Right ventricle myocardium superior (tissue), 1 donor: ENCODE measurements around the gene KBTBD2. TPM values are rescaled to one million over a fixed set of nuclear protein-coding genes. Genes with fewer than 3 reads are reported as not detected.
"Not testable (repeated sequence)": the region's sequence is repeated elsewhere in the genome, so short reads cannot be mapped to it uniquely, and the experiment has no call there.

Source experiments
- ATAC-seq: fragments of 200-7000 bp; cut with Tn5 transposase; one replicate; pipeline ENCODE4 v1.9.1; 2020; ENCODE audit warnings: mild to moderate bottlenecking; ENCODE audit not compliant: poor library complexity
- DNase-seq: peaks from one replicate; pipeline ENCODE4 v3.0.0-alpha.2; 2020
- intact Hi-C: fragments of 100-400 bp; cut with DNase I; formaldehyde crosslinking; loops from one replicate; pipeline ENCODE4 v1.11.2; 2022
- total RNA-seq: library from RNA; stranded (reverse); fragmentation: NEBNext Ultra II Directional; extraction: Animal tissue kit (Norgen Biotek cat#: 25700); gene quantifications from one replicate; pipeline ENCODE4 v1.2.1, GENCODE V29; 2021
- donor health status: DM: no; HTN: yes; CAD: no; lungs with severe emphysema.

Gene KBTBD2
- total RNA-seq, 1 donor from 2014 or later, result 25.1 TPM

DNA sequence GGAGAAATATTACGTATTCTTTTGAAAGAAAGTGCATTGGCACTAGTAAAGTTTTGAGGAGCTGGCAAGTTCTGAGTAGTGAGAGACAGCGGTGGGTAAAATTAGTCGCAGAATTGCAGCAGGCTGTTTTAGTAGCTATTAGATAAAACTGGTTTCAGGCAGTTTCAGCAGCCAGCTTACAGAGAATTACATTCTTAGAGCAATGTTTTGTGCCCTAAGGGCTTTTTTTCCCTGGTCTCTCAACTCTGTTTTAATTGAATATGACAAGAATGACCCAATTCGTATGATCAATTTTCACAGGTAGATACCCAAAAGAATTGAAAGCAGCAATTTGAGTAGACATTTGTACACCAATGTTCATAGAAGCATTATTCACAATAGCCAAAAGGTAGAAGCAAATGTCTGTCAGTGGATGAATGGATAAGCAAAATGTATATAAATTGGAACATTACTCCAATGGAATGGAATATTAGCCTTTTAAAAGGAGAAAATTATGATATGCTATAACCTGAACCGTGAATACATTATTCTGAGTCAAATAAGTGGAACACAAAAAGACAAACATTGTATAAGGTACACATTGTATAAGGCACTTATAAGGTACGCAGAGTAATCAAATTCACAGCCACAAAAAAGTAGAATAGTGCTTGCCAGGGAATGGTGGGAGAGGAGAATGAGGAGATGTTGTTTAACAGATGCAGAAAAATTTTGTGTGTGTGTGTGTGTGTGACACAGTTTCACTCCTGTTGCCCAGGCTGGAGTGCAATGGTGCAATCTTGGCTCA lies 5.2 kb upstream of the KBTBD2 start:
- ATAC-seq, result no peak
- intact Hi-C loops, result no loop called here

DNA sequence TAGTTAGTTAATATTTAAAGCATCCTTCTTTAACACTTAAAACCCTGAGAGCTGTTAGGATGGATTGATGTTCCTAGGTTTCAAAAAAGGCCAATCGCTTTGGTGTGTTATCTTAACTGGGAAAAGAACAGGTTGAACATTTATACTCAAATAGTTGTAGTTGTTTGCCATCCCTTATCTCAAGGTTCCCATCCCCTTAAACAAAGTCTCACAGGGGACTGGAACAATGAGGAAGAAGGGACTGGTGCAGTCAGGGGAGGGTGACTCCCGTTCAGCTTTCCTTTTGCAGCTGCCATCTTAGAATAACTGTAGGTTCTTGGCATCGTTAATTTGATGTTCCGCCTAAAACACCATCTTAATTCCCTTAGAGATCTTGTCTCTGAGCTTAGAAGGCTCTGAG lies 2.6 kb upstream of the KBTBD2 start:
- no peak for DNase-seq
- intact Hi-C loops, result loop anchor here (5.0 kb wide), 1 partner anchor 48 kb away; no protein-coding TSS in a partner anchor
- ATAC-seq, result no peak

More for the DNA sequence above, 5.2 kb upstream of the KBTBD2 start:
- no peak for DNase-seq

DNA sequence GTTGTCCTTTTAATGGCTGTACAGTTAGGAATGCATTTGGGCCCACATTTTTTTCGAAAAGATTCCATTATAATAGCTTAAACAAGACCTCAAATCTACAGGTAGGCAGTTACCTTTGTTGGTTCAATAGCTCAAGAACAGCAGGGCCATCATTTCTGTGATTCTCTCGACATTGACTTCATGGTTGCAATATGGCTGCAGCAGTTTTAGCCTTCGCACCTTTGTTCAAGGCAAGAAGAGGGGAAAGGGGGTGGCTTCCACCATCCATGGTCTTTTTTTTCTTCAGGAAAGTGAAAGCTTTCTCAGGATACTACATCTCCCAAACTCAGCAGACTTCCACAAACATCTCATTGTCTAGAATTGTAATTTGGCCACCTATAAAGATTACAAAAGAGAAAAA lies 2.2 kb upstream of the KBTBD2 start:
- intact Hi-C loops, result loop anchor here (5.0 kb wide), 1 partner anchor 49 kb away; no protein-coding TSS in a partner anchor
- DNase-seq (no peak), ATAC-seq (no peak)

DNA sequence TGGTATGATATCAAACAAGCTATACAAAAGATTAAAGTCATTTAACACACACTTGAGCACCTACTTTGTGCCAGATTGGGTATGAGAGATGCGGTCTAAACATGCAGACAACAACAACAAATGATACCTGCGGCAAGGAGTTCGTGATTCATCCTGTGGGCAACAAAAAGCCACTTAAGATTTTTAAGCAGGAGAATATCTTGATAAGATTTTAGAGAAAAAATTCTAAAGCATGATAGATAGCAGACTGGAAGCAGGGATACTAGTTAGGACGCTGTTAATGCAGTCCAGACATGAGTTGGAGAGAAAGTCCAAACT lies 1.6 kb upstream of the KBTBD2 start:
- no peak for ATAC-seq
- DNase-seq, result no peak
- intact Hi-C loops, result loop anchor here (5.0 kb wide), 1 partner anchor 49 kb away; no protein-coding TSS in a partner anchor

DNA sequence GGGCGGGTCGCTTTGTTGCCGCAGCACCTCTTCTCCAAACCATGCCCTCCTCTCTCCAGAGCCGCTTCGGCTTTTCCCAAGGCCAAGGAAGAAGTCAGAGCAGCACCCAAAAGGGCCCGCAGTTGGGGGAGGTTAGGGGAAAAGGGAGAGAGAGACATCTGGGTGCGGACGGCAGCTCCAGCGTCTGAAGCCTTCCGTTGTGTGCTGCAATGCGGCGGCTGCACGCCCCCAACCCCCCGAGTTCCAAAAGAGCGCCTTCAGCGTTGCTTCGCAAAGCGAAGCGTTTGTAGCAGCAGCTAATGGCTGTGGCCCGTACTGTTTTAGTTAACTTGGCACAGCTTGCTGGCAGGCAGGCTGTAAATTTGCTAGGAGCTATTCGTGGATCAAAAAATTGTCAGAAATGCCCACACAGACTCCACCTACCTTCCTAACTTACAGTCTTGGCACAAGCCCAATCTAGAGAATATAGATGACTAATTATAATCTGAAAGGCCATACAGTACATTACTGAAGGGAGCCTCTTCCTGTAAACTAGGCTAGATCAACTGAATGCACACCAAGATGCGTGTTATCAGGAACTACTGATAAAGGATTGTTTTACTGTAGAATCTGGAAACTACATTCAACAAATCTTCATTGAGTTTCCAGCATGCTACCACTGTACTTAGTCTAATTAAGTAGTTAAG lies 1.1 kb upstream of the KBTBD2 start:
- intact Hi-C loops, result loop anchor here (5.0 kb wide), 1 partner anchor 50 kb away; no protein-coding TSS in a partner anchor
- DNase-seq (peak; percentile 60), ATAC-seq (peak; percentile 36)

DNA sequence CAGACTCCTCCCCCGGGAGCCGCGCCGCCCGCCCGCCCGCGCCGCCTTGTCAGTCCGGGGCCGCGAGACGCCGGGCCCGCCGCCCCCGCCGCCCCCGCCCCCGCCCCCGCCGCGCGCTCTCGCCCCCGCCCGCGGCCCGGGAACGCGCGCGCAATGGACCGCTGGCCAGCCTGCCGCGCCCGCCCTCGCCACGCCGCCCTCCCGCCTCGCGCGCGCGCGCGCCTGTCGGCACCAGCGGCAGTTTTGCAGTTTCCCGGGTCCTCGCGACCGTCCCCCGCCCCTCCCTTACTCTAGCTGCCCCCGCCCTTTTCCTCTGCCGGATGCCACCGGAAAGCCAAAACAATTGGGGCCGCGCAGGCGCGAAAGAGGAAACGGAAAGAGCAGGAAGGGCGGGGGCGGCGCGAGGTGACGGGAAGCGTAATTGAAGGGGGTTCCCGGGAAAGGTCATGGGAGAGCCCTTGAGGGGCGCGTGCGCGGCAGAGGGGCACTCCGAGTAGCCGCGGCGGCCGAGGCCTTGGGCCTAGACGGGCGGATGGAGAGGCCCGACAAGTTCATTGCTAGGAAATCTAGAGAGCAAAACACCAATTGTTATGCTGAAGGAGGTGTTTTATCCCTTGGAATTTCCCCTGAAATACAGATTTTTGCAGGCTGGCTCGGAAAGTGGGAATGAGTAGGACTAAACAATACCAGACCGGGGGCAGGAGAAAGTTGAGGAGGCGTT lies 400 bp upstream of the KBTBD2 start:
- DNase-seq, result peak; percentile 98
- ATAC-seq, result peak; percentile 90
- intact Hi-C loops, result loop anchor here (5.0 kb wide), 1 partner anchor 50 kb away; no protein-coding TSS in a partner anchor

DNA sequence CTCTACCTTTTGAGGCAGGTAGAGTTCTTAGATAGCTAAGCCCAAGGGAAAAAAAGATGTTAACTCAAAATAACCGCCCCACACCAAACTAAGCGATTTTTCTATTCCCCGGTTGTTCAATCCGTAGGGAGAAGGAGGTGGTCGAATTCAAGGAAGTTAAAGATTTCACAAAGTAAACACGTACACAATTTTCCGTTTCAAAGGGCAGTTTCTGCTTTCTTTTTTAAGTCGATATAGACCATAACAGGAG lies 842 bp downstream of the KBTBD2 start:
- ATAC-seq, result no peak
- intact Hi-C loops, result loop anchor here (5.0 kb wide), 1 partner anchor 52 kb away; no protein-coding TSS in a partner anchor
- no peak for DNase-seq

DNA sequence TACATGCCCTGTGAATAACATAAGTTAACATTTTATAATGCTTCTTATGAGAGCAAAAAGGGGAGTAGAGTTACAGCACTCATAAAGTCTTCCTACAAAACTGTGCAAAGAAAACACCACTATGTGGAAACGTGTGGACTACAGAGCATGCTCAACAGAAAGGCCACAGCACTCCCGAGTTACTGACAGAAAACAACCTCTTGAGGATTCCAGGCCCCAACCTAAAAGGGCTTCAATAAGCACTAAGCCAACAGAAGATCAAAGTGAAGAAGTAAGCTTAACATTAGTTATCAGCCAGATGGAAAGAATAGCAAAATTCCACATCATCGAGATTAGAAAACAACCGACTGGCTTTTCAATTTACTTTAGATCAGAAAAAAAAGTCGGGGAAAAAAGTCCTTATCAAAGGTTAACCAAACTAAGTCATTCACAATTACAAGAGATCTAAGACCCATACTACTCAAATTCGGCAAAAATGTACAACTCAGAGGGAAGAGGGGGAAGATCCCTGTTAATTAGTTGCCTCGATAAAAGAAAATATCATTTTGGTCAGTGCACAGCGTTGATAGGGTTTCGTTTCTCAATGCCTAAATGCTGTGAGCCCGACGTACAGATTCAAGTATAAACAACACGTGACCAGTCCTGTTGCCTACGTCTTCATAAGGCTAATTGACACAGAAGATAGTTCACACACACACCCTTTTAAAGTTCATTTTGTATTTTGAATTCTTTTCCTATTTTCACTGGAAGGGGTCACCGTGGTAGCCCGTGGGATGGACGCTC lies 1.4 kb downstream of the KBTBD2 start:
- DNase-seq, result no peak
- ATAC-seq, result no peak
- intact Hi-C loops, result loop anchor here (5.0 kb wide), 1 partner anchor 52 kb away; no protein-coding TSS in a partner anchor

DNA sequence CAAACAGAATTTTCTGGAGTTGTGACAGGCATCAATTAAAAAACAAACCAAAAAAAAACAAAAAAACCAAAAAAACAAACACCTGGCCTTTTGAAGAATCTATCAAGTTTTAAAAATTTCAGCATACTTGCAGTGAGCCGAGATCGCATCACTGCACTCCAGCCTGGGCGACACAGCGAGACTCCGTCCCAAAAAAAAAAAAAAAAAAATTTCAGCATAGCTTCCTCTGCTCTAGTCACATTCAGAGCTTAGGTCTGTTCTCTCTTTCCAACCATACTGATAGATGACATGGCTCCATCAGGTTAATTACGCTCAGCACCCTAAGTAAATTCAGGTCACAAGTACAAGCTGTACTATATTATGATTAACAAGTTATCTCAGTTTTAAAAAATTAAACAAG lies 3.1 kb downstream of the KBTBD2 start:
- ATAC-seq, result no peak

DNA sequence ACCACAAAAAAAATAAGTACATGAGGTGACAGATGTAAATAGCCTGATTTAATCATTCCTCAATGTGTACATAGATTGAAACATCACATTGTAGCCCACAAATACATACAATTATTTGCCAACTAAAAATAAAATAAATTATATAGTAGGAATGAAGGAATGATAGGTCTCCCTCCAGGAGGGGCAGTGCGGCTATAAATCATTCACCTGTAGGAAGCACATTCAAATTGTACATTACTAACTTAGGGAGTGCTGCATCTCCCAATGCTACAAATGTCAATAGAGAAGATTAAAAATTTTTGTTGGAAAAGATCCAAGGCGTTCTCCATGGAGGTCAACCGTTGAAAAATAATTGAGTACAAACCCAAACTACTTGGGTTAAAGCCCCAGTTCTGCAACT lies 4.2 kb downstream of the KBTBD2 start:
- DNase-seq (no peak), ATAC-seq (no peak)
- intact Hi-C loops, result no loop called here

More for the DNA sequence above, 3.1 kb downstream of the KBTBD2 start:
- intact Hi-C loops, result no loop called here
- DNase-seq, result no peak

DNA sequence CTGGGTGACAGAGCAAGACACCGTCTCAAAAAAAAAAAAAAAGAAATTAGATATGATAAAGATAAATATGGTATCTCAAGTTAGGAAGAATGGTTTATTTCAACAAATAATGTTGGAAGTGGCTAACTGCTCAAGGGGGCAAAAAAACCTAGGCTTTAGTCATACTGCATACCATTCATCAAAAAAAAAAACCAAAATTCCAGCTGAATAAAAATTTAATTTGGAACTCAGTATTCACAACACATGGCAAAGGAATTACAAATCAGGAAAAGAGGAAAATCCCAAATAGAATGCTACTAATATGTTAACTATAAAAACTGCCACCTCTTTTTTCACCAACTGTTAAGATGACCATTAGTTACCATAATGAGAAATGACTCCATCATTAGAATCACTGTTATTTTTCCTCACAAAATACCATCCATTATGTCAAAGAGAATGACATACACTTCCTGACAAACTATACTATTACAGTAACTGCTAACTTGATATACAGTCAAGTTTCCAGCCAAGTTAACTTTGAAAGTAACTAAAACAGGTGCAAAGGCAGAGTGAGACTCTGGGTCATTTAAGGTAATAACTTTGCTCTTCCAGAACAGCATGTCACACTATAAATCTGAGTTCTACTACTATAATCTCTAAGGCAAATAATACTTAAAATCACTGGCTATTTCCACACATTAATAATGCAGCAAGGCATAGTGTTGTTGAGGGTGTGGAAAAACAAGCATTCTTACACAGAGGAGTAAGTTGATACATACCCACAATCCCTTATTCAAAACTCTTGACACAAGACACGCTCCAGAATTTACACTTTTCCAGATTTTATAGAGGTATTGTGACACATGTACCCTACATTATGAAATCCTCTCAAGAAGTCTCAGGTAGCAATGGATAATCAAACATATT lies 10.2 kb downstream of the KBTBD2 start:
- intact Hi-C loops, result no loop called here
- DNase-seq (no peak), ATAC-seq (peak; percentile 11)

DNA sequence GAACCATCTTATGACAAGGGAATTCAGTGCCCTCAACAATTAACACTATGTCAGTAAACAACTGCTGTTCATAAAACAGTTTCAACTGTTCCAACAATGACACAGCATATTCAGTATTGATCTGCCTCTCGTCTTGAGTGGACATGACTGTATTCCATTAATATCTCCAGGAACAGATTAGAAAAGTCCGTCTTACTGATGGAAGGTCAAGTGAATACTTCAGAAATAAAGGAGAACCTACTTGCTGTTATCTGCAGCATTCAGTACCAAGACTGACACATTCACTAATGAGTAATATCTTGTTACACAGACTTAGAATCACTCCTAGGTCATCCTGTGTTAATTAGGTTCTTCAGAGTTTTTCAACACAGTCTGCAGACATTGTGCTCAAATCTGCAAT lies 12.1 kb downstream of the KBTBD2 start:
- peak; percentile 30 for ATAC-seq
- intact Hi-C loops, result no loop called here
- DNase-seq, result no peak

DNA sequence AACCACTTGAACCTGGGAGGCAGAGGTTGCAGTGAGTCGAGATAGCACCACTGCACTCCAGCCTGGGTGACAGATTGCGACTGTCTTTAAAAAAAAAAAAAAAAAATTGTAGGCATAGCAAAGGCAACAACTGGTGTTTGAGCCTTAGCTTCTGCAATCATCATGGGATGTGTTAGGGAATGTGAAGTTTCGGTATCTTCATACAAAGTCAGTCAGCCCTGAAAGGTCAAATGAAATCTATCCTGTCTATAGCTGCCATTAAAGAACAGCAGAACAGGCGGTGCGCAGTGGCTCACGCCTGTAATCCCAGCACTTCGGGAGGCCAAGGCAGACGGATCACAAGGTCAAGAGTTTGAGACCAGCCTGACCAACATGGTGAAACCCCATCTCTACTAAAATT lies 13.5 kb downstream of the KBTBD2 start:
- ATAC-seq, intact Hi-C loops, DNase-seq: not testable (repeated sequence)

DNA sequence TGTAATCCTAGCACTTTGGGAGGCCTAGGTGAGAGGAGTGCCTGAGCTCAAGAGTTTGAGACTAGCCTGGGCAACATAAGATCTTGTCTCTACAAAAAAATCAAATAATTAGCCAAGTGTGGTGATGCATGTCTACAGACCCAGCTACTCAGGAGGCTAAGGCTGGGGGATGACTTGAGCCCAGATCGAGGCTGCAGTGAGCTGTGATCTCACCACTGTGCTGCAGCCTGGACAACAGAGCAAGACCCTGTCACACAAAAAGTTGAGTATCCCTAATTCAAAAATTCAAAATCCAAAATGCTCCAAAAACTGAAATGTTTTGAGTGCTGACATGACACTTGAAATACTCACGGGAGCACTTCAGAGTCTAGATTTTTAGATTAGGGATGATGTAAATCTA lies 19.1 kb downstream of the KBTBD2 start:
- ATAC-seq (no peak), DNase-seq (no peak)
- intact Hi-C loops, result no loop called here

DNA sequence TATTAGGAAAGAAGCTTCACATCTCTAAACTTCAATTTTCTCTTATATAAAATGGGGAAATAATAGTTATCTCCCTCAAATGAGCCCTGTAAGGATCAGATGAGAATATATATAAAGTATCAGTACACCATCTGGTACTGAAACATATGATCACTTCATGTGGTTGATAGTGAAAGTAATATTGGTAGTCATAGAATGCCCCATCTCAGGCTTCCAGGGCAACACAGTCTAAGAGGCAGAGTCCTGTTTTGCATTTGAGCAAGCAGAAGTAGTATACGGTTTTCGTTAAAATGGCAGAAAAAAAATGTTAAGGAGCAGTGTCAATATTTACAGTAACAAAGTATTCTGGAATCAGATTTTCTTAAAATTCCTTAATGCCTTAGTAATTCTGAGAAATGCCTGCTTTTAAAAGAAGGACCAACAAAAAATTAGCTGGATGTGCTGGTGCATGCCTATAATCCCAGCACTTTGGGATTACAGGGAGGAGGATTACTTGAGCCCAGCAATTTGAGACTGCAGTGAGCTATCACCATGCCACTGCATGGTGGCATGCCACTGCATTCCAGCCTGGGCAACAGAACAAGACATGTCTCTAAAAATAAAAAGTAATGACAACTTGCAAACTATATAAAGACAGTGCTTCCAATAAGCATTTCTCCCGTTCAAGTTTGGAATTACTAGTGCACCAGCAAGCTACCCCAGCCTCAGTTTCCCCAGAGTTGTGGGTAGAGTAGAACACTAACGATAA lies 19.8 kb downstream of the KBTBD2 start:
- intact Hi-C loops, result no loop called here
- ATAC-seq (peak; percentile 63), DNase-seq (no peak)

DNA sequence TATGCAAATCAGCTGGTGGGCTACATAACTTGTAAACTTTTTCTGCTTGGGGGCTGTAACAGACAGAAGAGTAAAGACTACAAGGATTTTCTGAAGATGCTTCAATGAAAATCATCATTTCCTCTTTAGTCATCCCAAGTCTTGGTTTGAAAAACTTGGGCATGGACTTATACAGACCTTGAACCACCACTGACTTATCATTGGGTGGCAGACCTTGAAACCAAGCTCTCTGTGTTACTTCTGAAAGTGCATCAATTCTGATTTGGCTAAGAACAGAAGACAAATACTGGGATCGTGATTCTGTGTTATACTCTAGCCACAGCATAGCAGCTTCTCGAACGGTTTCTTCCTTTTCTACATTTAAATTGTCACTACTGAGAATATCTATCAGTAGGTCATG lies 21.3 kb downstream of the KBTBD2 start:
- ATAC-seq (no peak), DNase-seq (no peak)
- intact Hi-C loops, result no loop called here

DNA sequence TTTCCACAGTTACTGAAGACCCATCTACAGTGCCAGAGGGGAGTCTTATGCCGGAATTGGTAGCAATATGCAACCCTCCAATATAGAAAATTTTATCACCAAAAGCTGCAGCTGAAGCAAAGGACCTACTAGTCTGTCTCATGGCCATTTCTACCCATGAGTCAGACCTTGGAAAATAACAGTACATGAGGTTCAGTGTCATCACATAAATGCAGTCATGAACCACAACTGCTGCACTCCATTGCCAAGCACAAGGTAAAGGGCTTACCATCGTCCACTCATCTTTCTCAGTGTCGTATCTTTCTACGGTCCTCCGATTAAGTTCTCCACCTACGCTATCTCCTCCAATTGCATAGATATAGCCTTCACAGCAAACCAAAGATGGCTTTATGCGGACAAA lies 21.8 kb downstream of the KBTBD2 start:
- no peak for DNase-seq
- intact Hi-C loops, result no loop called here
- no peak for ATAC-seq
